GM06990 (cell line): Measurements from ENCODE around the gene PRAF2.

ENCODE experiments used
- DNase-seq: peaks from one replicate; pipeline ENCODE4 v3.0.0-alpha.2; 2011; ENCODE audit not compliant: insufficient read length; ENCODE audit errors: extremely low read depth
- H3K27me3 ChIP-seq: replicated peaks from 2 replicates; pipeline ENCODE4 v1.6.0; 2011; ENCODE audit warnings: low read length; ENCODE audit not compliant: control insufficient read depth, insufficient read depth
- H3K36me3 ChIP-seq: 2 replicates; pipeline ENCODE4 v1.5.1; 2011; ENCODE audit warnings: low read length; ENCODE audit not compliant: control insufficient read depth, insufficient read depth
- H3K4me3 ChIP-seq: replicated peaks from 2 replicates; pipeline ENCODE4 v1.5.1; 2011; ENCODE audit warnings: low read depth, mild to moderate bottlenecking, control low read depth, low read length
- CTCF ChIP-seq: IDR thresholded peaks from 2 replicates; pipeline ENCODE4 v1.5.1; 2011; ENCODE audit warnings: low read length, control low read depth, mild to moderate bottlenecking, inconsistent platforms; ENCODE audit not compliant: insufficient read depth, poor library complexity, severe bottlenecking

Gene PRAF2

GRCh38 chrX:49103637-49104036, 29.8 kb upstream of the PRAF2 start:
- H3K36me3 ChIP-seq: no peaks in the 10 kb centered on the region
- no peak overlapping the region for H3K4me3 ChIP-seq
- DNase-seq: no peak
- TF ChIP-seq CTCF: no peak
- no peaks in the 10 kb centered on the region for H3K27me3 ChIP-seq

- no peak for DNase-seq
- TF ChIP-seq CTCF: no peak
- H3K27me3 ChIP-seq: no peaks in the 10 kb centered on the region
- no peaks in the 10 kb centered on the region for H3K36me3 ChIP-seq
- H3K4me3 ChIP-seq: no peak overlapping the region
Measured at GRCh38 chrX:49102190-49102589, 28.4 kb upstream of the PRAF2 start.

- H3K27me3 ChIP-seq: no peaks in the 10 kb centered on the region
- H3K36me3 ChIP-seq: no peaks in the 10 kb centered on the region
- H3K4me3 ChIP-seq: peak overlapping the region; percentile 61
- peak; percentile 32 for TF ChIP-seq CTCF
- no peak for DNase-seq
Measured at GRCh38 chrX:49101629-49101984, 27.8 kb upstream of the PRAF2 start.

GRCh38 chrX:49100704-49101628, 27.2 kb upstream of the PRAF2 start:
- peak overlapping the region; percentile 68 for H3K4me3 ChIP-seq
- TF ChIP-seq CTCF: no peak
- H3K27me3 ChIP-seq: no peaks in the 10 kb centered on the region
- H3K36me3 ChIP-seq: no peaks in the 10 kb centered on the region
- DNase-seq: peak; percentile 95

GRCh38 chrX:49096419-49096818, 22.6 kb upstream of the PRAF2 start:
- Histone ChIP-seq H3K4me3 (no peak overlapping the region), H3K36me3 (no peaks in the 10 kb centered on the region), H3K27me3 (no peaks in the 10 kb centered on the region)
- no peak for TF ChIP-seq CTCF
- no peak for DNase-seq
